OCI-LY1 (cell line): Measurements from ENCODE around the gene CHST15.

ENCODE experiments used
- CTCF ChIP-seq: fragments of 200-600 bp; sonication (generic), shearing (Covaris generic); IDR thresholded peaks from 2 replicates; pipeline ENCODE4 v1.5.1; 2017; ENCODE audit warnings: mild to moderate bottlenecking, antibody characterized with exemption, low read length, moderate library complexity, mixed read lengths
- EZH2 ChIP-seq: fragments of 200-600 bp; sonication (generic), shearing (Covaris generic); IDR thresholded peaks from 2 replicates; pipeline ENCODE4 v1.8.0; 2017; ENCODE audit warnings: borderline replicate concordance, mixed run types, mild to moderate bottlenecking, antibody characterized with exemption, low read length, moderate library complexity, mixed read lengths

- TF ChIP-seq EZH2 = no peak
- no peak for TF ChIP-seq CTCF
These were observed 20.9 kb downstream of the CHST15 start for GRCh38 chr10:124072541-124072940.
